Activated T-helper 2 cell treated with anti-CD3 and anti-CD28 coated beads, Interferon-gamma antibody, Interleukin-2, Interleukin-4, amounts not matched to agents 10 μg/mL and 5 μg/mL and 100 μg/mL, durations not matched to agents 14 hours and 24 hours and 36 hours (primary cell): ENCODE measurements around the gene PRUNE2. TPM values are rescaled to one million over a fixed set of nuclear protein-coding genes. Genes with fewer than 3 reads are reported as not detected.

Source experiments
- DNase-seq: peaks from one replicate; pipeline ENCODE4 v3.0.0; 2021; ENCODE audit warnings: low spot score
- H3K27ac Mint-ChIP-seq: one replicate; pipeline ENCODE4 v1.8.0; 2021; ENCODE audit warnings: mixed read lengths
- H3K27me3 Mint-ChIP-seq: one replicate; pipeline ENCODE4 v1.8.0; 2021; ENCODE audit warnings: low read depth, mixed read lengths
- H3K36me3 Mint-ChIP-seq: one replicate; pipeline ENCODE4 v1.8.0; 2021; ENCODE audit warnings: low read depth, mixed read lengths
- H3K4me1 Mint-ChIP-seq: one replicate; pipeline ENCODE4 v1.8.0; 2021; ENCODE audit warnings: low read depth, mixed read lengths
- H3K4me3 Mint-ChIP-seq: one replicate; pipeline ENCODE4 v1.8.0; 2021; ENCODE audit warnings: low read depth, mild to moderate bottlenecking, moderate library complexity, mixed read lengths
- H3K9me3 Mint-ChIP-seq: one replicate; pipeline ENCODE4 v1.8.0; 2021; ENCODE audit warnings: mixed read lengths
- intact Hi-C: fragments of 100-400 bp; cut with micrococcal nuclease; formaldehyde crosslinking; loops from one replicate; pipeline ENCODE4 v1.15.1; 2023
- total RNA-seq: library from RNA; stranded (reverse); gene quantifications from 2 replicates; pipeline ENCODE4 v1.2.3, GENCODE V29; 2022

Gene PRUNE2
- total RNA-seq, 1 donor from 2014 or later: 0.27 TPM

DNA sequence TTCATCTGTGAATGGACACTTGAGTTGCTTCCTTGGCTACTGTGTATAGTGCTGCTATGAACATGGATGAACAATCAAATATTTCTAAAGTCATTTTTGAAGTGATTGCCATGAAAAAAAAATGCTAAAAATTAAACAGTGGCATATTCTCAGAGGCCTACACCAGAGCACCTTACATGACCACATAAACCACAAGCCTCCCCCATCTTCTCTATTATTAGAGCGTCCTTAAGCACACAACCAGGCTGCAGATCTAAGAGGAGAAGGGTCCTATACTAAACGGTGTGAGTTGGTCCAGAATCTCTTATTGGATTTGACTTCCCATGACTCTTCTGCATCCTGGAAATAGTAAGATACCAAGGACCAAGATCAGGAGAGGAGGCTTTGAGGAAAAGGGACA is 107.4 kb downstream of the PRUNE2 start:
- intact Hi-C loops: no loop called here
- no peak overlapping the region for H3K27ac Mint-ChIP-seq
- no peaks in the 10 kb centered on the region for H3K9me3 Mint-ChIP-seq
- peaks cover 2% of the 10 kb centered on the region for H3K4me1 Mint-ChIP-seq
- H3K4me3 Mint-ChIP-seq: no peak overlapping the region
- no peaks in the 10 kb centered on the region for H3K36me3 Mint-ChIP-seq
- DNase-seq: no peak
- H3K27me3 Mint-ChIP-seq: no peaks in the 10 kb centered on the region

- H3K9me3 Mint-ChIP-seq: no peaks in the 10 kb centered on the region
- intact Hi-C loops: no loop called here
- H3K27ac Mint-ChIP-seq: no peak overlapping the region
- no peak overlapping the region for H3K4me3 Mint-ChIP-seq
- H3K27me3 Mint-ChIP-seq: no peaks in the 10 kb centered on the region
- H3K4me1 Mint-ChIP-seq: peaks cover 2% of the 10 kb centered on the region
- no peaks in the 10 kb centered on the region for H3K36me3 Mint-ChIP-seq
- DNase-seq: no peak
These were observed 109.6 kb downstream of the PRUNE2 start for GRCh38 chr9:76796296-76796695.

- Mint-ChIP-seq H3K4me3 (no peak overlapping the region), H3K27me3 (no peaks in the 10 kb centered on the region), H3K27ac (no peak overlapping the region), H3K9me3 (no peaks in the 10 kb centered on the region), H3K4me1 (peaks cover 2% of the 10 kb centered on the region), H3K36me3 (no peaks in the 10 kb centered on the region)
- no peak for DNase-seq
- intact Hi-C loops: no loop called here
These were observed 112.0 kb downstream of the PRUNE2 start for GRCh38 chr9:76793784-76794431.

DNA sequence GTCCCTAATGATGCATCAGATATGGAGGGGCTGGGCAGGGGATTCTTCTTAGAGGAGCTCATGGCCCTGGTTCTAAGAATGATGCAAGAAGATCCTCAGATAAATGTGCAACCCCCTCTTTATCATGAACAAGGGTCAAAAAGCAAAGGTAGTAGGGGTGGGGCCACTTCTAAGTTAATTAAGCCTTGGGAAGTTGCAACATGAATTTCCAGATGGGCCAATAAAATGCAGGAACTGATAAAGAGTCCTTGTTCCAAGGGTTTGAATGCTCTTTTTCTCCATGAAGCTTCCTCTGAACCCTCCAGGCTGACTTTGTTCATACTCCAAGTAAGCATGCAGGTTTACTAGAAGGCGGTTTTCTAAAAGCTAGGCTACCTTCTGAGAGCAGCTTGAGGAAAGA is 116.1 kb downstream of the PRUNE2 start:
- H3K4me1 Mint-ChIP-seq: no peaks in the 10 kb centered on the region
- no peak overlapping the region for H3K27ac Mint-ChIP-seq
- no peaks in the 10 kb centered on the region for H3K36me3 Mint-ChIP-seq
- no peak for DNase-seq
- no peaks in the 10 kb centered on the region for H3K27me3 Mint-ChIP-seq
- H3K4me3 Mint-ChIP-seq: no peak overlapping the region
- intact Hi-C loops: no loop called here
- no peaks in the 10 kb centered on the region for H3K9me3 Mint-ChIP-seq

GRCh38 chr9:76787677-76788076 is 118.2 kb downstream of the PRUNE2 start:
- Mint-ChIP-seq H3K36me3 (no peaks in the 10 kb centered on the region), H3K27me3 (no peaks in the 10 kb centered on the region), H3K27ac (no peak overlapping the region), H3K9me3 (no peaks in the 10 kb centered on the region), H3K4me1 (no peaks in the 10 kb centered on the region), H3K4me3 (no peak overlapping the region)
- DNase-seq: no peak
- intact Hi-C loops: no loop called here

- intact Hi-C loops: no loop called here
- Mint-ChIP-seq H3K9me3 (no peaks in the 10 kb centered on the region), H3K27ac (no peak overlapping the region), H3K4me1 (no peaks in the 10 kb centered on the region), H3K4me3 (no peak overlapping the region), H3K36me3 (no peaks in the 10 kb centered on the region), H3K27me3 (no peaks in the 10 kb centered on the region)
- no peak for DNase-seq
These were observed 120.4 kb downstream of the PRUNE2 start for GRCh38 chr9:76785501-76785900.

GRCh38 chr9:76784881-76785280 is 121.0 kb downstream of the PRUNE2 start:
- H3K27ac Mint-ChIP-seq: no peak overlapping the region
- no peaks in the 10 kb centered on the region for H3K9me3 Mint-ChIP-seq
- H3K27me3 Mint-ChIP-seq: no peaks in the 10 kb centered on the region
- no peaks in the 10 kb centered on the region for H3K36me3 Mint-ChIP-seq
- H3K4me1 Mint-ChIP-seq: no peaks in the 10 kb centered on the region
- DNase-seq: no peak
- intact Hi-C loops: no loop called here
- no peak overlapping the region for H3K4me3 Mint-ChIP-seq

DNA sequence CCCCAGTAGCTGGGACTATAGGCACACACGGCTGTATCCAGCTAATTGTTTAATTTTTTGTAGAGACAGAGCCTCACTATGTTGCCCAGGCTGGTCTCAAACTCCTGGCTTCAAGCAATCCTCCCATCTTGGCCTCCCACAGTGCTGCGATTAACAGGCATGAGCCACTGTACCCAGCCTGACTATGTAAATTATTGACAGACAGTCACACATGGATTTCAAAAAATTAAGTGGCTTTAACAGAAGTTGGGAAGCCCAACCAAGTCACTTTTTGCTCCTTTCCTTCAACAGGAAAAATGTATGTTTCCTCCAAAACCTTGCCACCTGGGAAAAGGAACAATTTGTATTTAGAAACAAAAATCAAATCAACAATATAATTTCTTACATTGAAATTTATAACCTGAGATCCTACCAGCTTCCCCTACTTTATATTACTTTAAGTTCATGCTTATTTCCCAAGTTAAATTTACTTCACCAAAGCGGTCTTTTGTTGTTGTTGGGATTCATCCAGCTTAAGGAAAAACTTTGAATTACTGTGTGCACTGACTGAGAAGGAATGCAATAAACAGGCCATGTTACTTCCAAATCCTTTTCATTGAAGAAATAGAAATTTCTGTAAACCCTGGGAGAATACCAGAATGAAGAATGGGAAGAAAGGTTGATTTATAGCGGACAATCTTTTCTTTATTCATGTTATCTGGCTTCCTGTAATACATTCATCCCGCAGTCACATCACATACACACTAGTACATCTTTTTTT is 133.0 kb downstream of the PRUNE2 start:
- no peak for DNase-seq
- Mint-ChIP-seq H3K9me3 (no peaks in the 10 kb centered on the region), H3K27me3 (no peaks in the 10 kb centered on the region), H3K36me3 (no peaks in the 10 kb centered on the region), H3K4me3 (no peak overlapping the region), H3K4me1 (no peaks in the 10 kb centered on the region), H3K27ac (no peak overlapping the region)
- intact Hi-C loops: no loop called here

- no peak for DNase-seq
- Mint-ChIP-seq H3K4me3 (no peak overlapping the region), H3K27me3 (no peaks in the 10 kb centered on the region), H3K4me1 (no peaks in the 10 kb centered on the region), H3K9me3 (no peaks in the 10 kb centered on the region), H3K27ac (no peak overlapping the region), H3K36me3 (no peaks in the 10 kb centered on the region)
- intact Hi-C loops: no loop called here
These were observed 139.8 kb downstream of the PRUNE2 start for GRCh38 chr9:76766126-76766525.

GRCh38 chr9:76764138-76764537 is 141.8 kb downstream of the PRUNE2 start, which contains the start of gene PCA3:
Gene PCA3 (plus strand): TSS chr9:76764438.
- Mint-ChIP-seq H3K4me3 (no peak within 1 kb of the TSS), H3K9me3 (no peaks in the 10 kb centered on the region), H3K27ac (no peak within 1 kb of the TSS), H3K4me1 (no peaks in the 10 kb centered on the region), H3K36me3 (no peaks in the 10 kb centered on the region), H3K27me3 (no peaks in the 10 kb centered on the region)
- DNase-seq: no peak
- intact Hi-C loops: no loop called here

- Mint-ChIP-seq H3K36me3 (no peaks in the 10 kb centered on the region), H3K27ac (no peak overlapping the region)
- intact Hi-C loops: no loop called here
These were observed 144.5 kb downstream of the PRUNE2 start for GRCh38 chr9:76761448-76761847.

DNA sequence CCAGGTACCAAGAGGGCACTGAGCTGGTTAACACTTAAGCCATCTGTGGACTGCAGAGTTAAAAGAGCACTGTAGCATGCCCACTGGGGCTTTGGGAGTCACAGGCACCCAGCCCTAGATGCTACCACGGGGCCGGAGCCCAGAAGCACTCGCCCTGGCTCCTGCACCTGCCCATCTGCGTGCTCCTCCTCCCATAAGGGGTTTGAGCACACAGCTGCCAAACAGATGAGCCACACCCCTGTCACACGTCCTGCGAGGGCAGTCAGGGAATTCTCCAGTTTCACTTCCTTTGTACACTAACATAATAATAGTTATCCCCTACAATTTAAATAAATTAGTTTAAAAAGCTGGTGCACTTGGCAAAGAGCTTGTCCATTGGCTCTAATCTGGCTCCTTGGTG is 146.2 kb downstream of the PRUNE2 start:
- Mint-ChIP-seq H3K27ac (no peak overlapping the region), H3K4me3 (no peak overlapping the region), H3K27me3 (no peaks in the 10 kb centered on the region), H3K9me3 (no peaks in the 10 kb centered on the region), H3K4me1 (no peaks in the 10 kb centered on the region), H3K36me3 (no peaks in the 10 kb centered on the region)
- no peak for DNase-seq
- intact Hi-C loops: no loop called here

More at GRCh38 chr9:76761448-76761847, 144.5 kb downstream of the PRUNE2 start:
- no peak overlapping the region for H3K4me3 Mint-ChIP-seq
- H3K9me3 Mint-ChIP-seq: no peaks in the 10 kb centered on the region
- no peaks in the 10 kb centered on the region for H3K4me1 Mint-ChIP-seq
- H3K27me3 Mint-ChIP-seq: no peaks in the 10 kb centered on the region
- no peak for DNase-seq

DNA sequence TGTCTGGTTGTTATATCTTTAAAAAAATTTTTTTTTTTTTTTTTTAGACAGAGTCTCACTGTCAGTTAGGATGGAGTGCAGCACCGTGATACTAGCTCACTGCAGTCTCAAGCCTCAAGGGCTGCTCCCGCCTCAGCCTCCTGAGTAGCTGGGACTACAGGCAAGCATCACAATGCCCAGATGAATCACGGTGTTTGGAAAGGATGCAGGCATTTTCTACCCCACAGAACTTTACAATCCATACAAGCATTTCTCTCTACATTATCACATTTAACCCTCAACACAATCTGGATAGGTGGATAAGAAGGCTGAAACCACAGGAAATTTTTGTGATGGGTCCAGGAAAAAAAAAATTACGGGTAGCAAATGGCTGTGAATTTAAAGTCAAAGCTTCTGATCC is 147.4 kb downstream of the PRUNE2 start:
- Mint-ChIP-seq H3K9me3 (no peaks in the 10 kb centered on the region), H3K36me3 (no peaks in the 10 kb centered on the region), H3K4me1 (no peaks in the 10 kb centered on the region), H3K4me3 (no peak overlapping the region), H3K27me3 (no peaks in the 10 kb centered on the region), H3K27ac (no peak overlapping the region)
- DNase-seq: no peak
- intact Hi-C loops: no loop called here
